MG63 (cell line): ENCODE data around the gene ZNF615. TPM values are rescaled to one million over a fixed set of nuclear protein-coding genes. Genes with fewer than 3 reads are reported as not detected.
"Not testable (repeated sequence)": the region's sequence is repeated elsewhere in the genome, so short reads cannot be mapped to it uniquely, and the experiment has no call there.

ENCODE experiments used
- DNase-seq: peaks from one replicate; pipeline ENCODE4 v3.0.0-alpha.2; 2020
- H3K27me3 ChIP-seq: fragments of 250-450 bp; sonication (Bioruptor Pico); 2 replicates; pipeline ENCODE4 v1.5.1; 2020; ENCODE audit warnings: mild to moderate bottlenecking, moderate library complexity
- H3K36me3 ChIP-seq: fragments of 250-450 bp; sonication (Bioruptor Pico); 2 replicates; pipeline ENCODE4 v1.5.1; 2020; ENCODE audit warnings: mild to moderate bottlenecking, moderate library complexity
- H3K4me3 ChIP-seq: fragments of 250-450 bp; sonication (Bioruptor Pico); 2 replicates; pipeline ENCODE4 v1.5.1; 2020; ENCODE audit warnings: mild to moderate bottlenecking, moderate library complexity
- H3K9me3 ChIP-seq: fragments of 250-450 bp; sonication (Bioruptor Pico); 2 replicates; pipeline ENCODE4 v1.5.1; 2020; ENCODE audit warnings: mild to moderate bottlenecking, moderate library complexity
- total RNA-seq: library from RNA; depleted of rRNA; stranded (reverse); fragments of >200 nt; shearing (Covaris generic); gene quantifications from 2 replicates; pipeline ENCODE4 v1.2.3, GENCODE V29; 2014; ENCODE audit warnings: low replicate concordance; rRNA removed

ZNF615 gene
- 5.6 and 8.4 TPM in 2 replicates for total RNA-seq

DNA sequence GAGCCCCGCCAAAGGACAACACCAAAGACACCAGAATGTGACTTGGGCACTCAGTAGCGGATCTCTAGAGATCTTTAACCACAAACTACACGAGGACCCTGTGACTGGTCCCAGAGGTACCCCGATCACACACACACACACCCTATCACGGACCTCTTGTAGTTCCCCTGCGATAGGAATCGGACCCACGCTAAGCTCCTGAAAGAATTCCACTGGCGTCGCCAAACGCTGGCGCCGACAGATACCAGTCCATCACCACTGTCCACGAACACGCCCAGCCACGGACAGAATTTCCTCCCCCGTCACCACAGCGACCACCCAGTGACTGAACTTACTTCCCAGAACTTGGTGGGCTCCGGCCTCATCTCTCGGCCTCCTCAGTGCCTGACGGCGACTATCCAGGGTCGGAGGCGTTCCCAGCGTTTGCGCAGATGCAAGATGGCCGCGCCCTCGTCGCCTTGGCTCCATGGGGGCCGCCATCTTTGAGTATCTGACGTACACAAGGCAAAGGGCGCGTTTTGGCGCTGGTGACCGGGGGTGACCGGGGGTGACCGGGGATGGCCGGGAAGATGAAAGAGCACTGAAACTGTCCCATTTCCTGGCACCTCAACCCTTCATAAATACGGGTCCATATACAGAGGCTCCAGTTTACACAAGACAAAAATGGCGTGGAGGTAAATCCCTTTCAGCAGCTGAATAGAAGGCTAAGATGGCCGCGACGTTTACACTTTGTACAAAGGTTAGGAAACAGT, at the start of gene ZNF615:
Gene ZNF615, minus strand, starts transcription at position 406 of the 752 bp plus-strand sequence. CDS start 4,500 bp downstream, outside the sequence.
- H3K4me3 ChIP-seq = peak within 1 kb of the TSS; percentile 88
- H3K27me3 ChIP-seq = no peaks in the 10 kb centered on the region
- peaks cover 22% of the 10 kb centered on the region for H3K9me3 ChIP-seq
- peaks cover 9% of the 10 kb centered on the region for H3K36me3 ChIP-seq
- peak; percentile 85 for DNase-seq

DNA sequence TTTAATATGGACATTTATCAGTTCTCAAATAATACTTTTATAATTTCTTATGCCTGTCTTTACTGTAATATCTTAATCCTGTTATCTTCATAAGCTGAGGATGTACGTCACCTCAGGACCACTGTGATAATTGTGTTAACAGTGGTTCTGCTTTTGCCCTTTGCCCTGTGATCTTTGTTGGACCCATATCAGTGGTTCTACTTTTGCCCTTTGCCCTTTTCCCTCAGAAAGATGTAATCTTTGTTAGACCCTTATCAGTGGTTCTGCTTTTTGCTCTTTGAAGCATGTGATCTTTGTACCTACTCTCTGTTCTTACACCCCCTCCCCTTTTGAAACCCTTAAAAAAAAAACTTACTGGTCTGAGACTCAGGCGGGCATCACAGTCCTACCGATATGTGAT, 48.5 kb upstream of the ZNF615 start:
- H3K4me3 ChIP-seq, H3K27me3 ChIP-seq: not testable (repeated sequence)

DNA sequence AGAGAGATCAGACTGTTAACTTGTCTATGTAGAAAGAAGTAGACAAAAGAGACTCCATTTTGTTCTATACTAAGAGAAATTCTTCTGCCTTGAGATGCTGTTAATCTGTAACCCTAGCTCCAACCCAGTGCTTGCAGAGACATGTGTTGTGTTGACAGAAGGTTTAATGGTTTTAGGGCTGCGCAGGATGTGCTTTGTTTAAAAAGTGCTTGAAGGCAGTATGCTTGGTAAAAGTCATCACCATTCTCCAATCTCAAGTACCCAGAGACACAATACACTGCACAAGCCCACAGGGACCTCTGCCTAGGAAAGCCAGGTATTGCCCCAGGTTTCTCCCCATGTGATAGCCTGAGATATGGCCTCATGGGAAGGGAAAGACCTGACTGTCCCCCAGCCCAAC, 43.7 kb upstream of the ZNF615 start:
- DNase-seq, H3K4me3 ChIP-seq, H3K27me3 ChIP-seq: not testable (repeated sequence)
- H3K36me3 ChIP-seq = peaks cover 38% of the 10 kb centered on the region
- peaks cover 35% of the 10 kb centered on the region for H3K9me3 ChIP-seq

More for the DNA sequence above, 48.5 kb upstream of the ZNF615 start:
- Histone ChIP-seq H3K36me3 (peaks cover 27% of the 10 kb centered on the region), H3K9me3 (peaks cover 42% of the 10 kb centered on the region)
- DNase-seq = not testable (repeated sequence)

DNA sequence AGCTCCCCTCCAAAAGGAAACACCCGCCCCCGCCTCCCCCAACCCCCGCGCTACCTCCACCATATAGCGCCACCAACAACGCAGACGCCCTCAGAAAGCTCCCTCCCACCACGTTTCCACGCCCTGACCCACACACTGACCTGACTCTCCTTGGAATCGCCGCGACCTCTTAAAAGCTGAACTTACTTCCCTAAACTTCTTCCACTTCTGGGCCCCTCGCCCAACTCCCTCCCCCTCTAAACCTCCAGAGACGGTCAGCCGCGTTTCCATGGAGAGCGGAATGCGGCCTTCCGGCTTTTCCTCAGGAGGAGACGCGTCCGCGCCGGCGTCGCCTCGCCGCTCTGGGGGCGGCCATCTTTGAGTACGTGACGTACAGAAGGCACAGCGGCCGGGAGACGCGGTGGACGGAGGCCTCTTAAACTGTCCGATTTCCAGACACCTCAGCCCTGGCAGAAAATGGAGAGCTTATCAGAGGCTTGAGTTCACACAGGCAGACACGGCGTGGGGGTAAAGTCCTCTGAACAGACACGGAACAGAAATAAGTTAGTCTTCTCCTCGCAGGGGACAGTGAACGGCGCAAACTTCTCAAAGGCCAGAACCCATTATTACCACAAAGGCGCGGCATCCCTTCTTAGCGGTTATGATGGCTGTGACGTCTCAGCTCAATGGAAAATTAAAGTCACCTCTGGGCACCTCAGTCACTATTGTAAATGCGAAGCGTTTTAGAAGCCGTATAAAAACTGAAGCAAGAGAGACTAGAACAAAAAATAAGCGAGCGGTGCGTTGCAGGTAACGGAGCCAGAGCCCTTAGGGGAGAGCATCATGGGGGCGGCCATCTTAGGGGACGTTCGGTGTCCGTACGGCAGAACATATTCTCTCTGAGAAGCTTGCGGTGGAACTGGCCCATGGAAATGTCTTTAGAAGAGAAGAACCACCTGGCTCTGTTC, 40.8 kb upstream of the ZNF615 start, which contains the start of gene ZNF432:
Gene ZNF432, minus strand, starts transcription at position 284 of the 947 bp plus-strand sequence. CDS start 1,970 bp downstream, outside the sequence.
- peak; percentile 72 for DNase-seq
- Histone ChIP-seq H3K4me3 (peak within 1 kb of the TSS; percentile 45), H3K36me3 (peaks cover 60% of the 10 kb centered on the region), H3K27me3 (no peaks in the 10 kb centered on the region), H3K9me3 (peaks cover 27% of the 10 kb centered on the region)

DNA sequence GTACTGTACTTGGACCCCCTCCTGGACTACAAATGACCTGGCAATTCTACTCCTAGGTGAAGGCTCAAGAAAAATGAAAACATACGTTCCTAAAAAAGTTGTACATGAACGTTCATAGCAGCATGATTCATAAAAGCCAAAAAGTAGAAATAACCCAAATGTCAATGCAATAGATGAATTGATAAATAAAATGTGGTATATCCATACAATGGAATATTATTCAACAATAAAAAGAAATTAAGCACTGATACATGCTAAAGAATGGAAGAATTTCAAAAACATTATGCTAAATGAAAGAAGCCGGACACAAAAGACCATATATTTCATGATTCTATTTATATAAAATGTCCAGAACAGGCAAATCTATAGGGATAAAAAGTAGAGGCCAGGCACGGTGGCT, 31.2 kb upstream of the ZNF615 start:
- Histone ChIP-seq H3K4me3 (no peak overlapping the region), H3K36me3 (peaks cover 89% of the 10 kb centered on the region), H3K27me3 (no peaks in the 10 kb centered on the region), H3K9me3 (peaks cover 39% of the 10 kb centered on the region)
- no peak for DNase-seq

DNA sequence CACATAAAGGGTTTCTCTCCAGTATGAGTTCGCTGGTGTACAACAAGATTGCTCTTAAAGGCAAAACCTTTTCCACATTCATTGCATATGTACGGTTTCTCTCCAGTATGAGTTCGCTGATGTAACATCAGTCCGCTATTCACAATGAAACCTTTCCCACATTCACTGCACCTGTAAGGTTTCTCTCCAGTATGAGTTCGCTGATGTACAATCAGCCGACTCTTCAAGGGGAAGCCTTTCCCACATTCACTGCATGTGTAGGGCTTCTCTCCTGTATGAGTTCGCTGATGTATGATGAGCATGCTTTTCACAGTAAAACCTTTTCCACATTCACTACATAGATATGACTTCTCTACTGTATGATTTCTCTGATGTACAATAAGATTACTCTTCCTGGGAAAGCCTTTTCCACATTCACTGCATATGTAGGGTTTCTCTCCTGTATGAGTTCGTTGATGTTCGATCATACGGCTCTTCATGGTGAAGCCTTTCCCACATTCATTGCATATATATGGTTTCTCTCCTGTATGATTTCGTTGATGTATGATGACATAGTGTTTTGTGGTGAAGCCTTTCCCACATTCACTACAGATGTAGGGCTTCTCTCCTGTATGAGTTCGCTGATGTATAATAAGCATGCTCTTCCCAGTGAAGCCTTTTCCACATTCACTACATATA, 26.2 kb upstream of the ZNF615 start:
- Histone ChIP-seq H3K9me3 (peaks cover 70% of the 10 kb centered on the region), H3K27me3 (no peaks in the 10 kb centered on the region), H3K36me3 (peaks cover 86% of the 10 kb centered on the region), H3K4me3 (no peak overlapping the region)
- no peak for DNase-seq

DNA sequence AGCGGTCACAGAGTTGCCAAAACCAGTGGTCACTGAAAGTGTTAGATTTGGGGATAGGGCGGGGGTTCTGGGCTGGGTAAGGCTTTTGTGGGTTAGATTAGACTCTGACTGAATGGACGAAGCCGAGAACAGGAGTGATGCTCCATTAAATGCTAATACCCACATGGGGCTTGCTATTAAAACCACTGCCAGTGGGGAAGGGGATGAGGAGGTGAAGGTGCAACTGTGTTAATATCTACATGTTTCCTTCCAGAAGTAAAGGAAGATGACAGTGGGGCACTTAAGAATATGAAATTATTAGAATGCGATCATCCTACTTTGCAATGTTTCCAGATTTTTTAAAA, 20.7 kb upstream of the ZNF615 start:
- Histone ChIP-seq H3K4me3 (peak overlapping the region; percentile 82), H3K9me3 (peaks cover 39% of the 10 kb centered on the region), H3K27me3 (no peaks in the 10 kb centered on the region), H3K36me3 (peaks cover 61% of the 10 kb centered on the region)
- no peak for DNase-seq

DNA sequence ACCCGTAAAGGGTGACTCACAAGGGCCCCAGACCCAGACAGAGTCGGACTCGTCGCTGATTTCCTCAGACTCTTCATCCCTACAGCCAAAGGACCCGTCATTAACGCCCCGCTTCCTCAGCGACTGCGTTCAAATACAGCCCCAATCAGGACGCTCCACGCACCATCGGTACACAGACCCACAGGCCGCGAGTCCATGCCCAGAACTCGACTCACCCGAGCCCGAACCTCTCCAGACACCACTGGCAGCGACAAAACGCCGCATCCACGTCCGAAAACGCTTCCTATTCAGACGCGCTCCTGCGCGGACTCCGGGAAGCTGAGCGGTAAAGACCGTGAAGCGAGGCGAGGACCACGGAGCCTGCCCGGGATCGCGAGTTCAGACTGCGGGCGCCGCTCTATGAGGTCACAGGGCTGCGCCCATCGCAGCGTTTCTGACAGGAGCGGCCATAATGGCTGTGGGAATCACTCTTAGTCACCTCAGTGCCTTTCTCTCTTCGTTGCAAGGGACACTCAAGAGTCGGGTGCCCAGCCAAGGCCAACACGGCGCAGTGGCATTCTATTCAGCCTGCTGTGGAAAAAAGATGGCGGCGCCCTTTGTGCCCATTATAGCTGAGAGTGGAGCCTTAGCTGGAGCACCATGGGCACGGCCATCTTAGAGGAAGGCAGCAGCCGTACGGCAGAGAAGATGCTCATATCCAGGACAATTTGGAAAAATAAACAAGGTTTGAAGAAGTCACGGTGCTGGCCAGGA, 20.2 kb upstream of the ZNF615 start, which contains the start of gene ZNF614:
Gene ZNF614, minus strand, starts transcription at position 353 of the 753 bp plus-strand sequence. CDS start 2,634 bp downstream, outside the sequence.
- Histone ChIP-seq H3K36me3 (peaks cover 61% of the 10 kb centered on the region), H3K4me3 (peak within 1 kb of the TSS; percentile 82), H3K9me3 (peaks cover 37% of the 10 kb centered on the region), H3K27me3 (no peaks in the 10 kb centered on the region)
- DNase-seq = peak; percentile 88

DNA sequence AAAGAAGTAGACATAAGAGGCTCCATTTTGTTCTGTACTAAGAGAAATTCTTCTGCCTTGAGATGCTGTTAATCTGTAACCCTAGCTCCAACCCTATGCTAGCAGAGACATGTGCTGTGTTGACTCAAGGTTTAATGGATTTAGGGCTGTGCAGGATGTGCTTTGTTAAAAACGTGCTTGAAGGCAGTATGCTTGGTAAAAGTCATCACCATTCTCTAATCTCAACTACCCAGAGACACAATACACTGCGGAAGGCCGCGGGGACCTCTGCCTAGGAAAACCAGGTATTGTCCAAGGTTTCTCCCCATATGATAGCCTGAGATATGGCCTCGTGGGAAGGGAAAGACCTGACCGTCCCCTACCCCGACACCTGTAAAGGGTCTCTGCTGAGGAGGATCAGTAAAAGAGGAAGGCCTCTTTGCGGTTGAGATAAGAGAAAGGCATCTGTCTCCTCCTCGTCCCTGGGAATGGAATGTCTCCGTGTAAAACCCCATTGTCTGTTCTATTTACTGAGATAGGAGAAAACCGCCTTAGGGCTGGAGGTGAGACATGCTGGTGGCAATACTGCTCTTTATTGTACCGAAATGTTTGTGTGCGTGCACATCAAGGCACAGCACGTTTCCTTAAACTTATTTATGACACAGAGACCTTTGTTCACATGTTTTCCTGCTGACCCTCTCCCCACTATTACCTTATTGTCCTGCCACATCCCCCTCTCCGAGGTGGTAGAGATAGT, 18.4 kb upstream of the ZNF615 start:
- DNase-seq, H3K4me3 ChIP-seq, H3K27me3 ChIP-seq: not testable (repeated sequence)
- Histone ChIP-seq H3K9me3 (peaks cover 26% of the 10 kb centered on the region), H3K36me3 (peaks cover 46% of the 10 kb centered on the region)

DNA sequence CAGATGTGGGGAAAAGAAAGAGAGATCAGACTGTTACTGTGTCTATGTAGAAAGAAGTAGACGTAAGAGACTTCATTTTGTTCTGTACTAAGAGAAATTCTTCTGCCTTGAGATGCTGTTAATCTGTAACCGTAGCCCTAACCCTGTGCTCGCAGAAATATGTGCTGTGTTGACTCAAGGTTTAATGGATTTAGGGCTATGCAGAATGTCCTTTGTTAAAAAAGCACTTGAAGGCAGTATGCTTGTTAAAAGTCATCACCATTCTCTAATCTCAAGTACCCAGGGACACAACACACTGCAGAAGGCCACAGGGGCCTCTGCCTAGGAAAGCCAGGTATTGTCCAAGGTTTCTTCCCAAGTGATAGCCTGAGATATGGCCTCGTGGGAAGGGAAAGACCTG, 16.5 kb upstream of the ZNF615 start:
- peaks cover 56% of the 10 kb centered on the region for H3K36me3 ChIP-seq
- not testable (repeated sequence) for DNase-seq, H3K4me3 ChIP-seq, H3K27me3 ChIP-seq
- peaks cover 21% of the 10 kb centered on the region for H3K9me3 ChIP-seq

DNA sequence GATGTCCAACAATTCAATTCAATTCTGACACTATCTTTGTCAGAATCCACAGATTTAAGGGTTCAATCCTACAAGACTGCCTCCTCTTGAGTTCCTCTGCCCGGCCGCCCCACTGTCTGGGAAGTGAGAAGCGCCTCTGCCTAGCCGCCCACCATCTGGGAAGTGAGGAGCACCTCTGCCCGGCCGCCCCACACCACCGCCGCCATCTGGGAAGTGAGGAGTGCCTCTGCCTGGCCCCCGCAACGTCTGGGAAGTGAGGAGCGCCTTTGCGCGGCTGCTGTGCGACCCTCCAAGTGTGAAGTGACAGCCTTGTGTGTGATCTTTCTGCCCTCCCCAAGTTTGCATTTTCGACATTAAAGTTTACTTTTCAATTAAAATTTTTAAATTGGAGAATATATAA, 14.2 kb upstream of the ZNF615 start:
- H3K36me3 ChIP-seq = peaks cover 75% of the 10 kb centered on the region
- H3K27me3 ChIP-seq = no peaks in the 10 kb centered on the region
- H3K9me3 ChIP-seq = peaks cover 28% of the 10 kb centered on the region
- H3K4me3 ChIP-seq = no peak overlapping the region
- no peak for DNase-seq

DNA sequence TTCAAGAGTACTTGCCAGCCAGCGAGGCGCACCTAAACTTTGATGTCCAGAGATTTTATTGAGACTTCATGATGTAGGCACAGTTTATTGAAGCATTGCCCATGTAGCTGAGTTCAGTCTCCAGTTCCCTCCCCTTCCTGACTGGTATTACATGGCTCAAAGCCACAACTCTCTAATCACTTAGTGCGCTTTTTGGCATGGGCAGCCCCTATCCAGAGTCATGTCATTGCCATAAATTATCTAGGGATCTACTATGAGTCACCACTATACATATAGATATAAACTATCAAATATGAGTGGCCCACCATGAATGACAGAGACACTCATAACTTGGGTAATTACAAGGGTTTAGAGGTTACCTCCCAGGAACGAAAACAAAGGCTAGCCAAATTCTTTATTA, 12.5 kb upstream of the ZNF615 start:
- Histone ChIP-seq H3K27me3 (no peaks in the 10 kb centered on the region), H3K9me3 (peaks cover 29% of the 10 kb centered on the region), H3K4me3 (no peak overlapping the region), H3K36me3 (peaks cover 81% of the 10 kb centered on the region)
- DNase-seq = no peak

DNA sequence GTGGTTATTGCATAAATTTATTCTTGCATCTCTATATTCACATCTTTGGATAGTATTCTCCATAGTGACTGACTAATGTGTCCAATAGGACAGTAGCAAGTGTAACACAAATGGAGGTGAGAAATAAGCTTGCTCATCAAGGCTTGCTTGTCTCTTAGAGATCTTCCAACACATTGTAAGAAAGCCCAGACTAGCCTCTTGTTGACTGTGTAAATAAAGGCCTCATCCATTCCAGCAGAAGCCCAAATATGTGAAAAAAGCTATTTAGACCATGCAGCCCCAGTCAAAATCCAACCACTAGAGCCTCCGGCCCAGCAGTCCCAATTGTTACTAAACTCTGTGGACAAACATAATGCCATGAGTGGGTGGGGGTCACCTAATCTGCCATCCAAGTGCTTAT, 2.7 kb upstream of the ZNF615 start:
- no peaks in the 10 kb centered on the region for H3K27me3 ChIP-seq
- peaks cover 19% of the 10 kb centered on the region for H3K9me3 ChIP-seq
- H3K36me3 ChIP-seq = peaks cover 11% of the 10 kb centered on the region
- no peak overlapping the region for H3K4me3 ChIP-seq
- DNase-seq = no peak

DNA sequence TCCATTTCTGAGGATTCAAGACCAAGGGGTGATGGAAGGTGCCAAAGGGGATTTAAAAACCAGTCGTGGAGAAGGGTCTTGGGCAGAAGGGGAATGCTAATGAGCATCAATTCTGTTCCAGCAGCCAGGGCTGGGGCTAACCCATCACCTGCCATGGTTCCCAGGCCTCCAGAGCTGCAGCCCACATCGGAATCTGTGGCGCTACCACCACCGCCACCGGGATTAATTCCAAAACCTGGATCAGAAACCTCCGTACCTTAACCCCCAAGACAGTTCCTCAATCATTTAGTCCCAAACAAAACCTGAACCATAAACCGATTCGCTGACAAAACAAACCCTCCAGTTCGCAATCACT, 583 bp downstream of the ZNF615 start:
- Histone ChIP-seq H3K9me3 (peaks cover 23% of the 10 kb centered on the region), H3K36me3 (peaks cover 5% of the 10 kb centered on the region), H3K27me3 (no peaks in the 10 kb centered on the region), H3K4me3 (peak overlapping the region; percentile 88)
- DNase-seq = no peak

DNA sequence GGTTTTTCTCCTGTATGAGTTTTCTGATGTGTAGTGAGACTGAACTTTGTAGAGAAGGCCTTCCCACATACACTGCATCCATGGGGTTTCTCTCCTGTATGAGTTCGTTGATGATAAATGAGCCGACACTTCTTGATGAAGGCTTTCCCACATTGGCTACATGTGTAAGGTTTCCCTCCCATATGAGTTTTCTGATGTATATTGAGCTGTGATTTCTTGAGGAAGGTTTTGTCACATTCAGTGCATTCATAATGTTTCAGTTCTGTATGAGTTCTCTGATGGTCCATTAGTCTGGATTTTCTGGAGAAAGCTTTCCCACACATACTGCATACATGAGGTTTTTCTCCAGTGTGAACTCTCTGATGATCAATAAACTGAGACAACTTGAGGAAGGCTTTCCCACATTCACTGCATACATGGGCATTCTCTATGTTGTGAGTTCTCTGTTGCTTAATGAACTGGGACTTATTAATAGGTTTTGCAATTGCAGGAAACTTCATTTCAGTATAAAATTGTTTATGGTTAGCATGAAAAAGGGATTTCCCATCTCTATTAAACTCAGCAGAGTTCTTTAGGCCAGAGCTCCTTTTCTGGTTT, 13.9 kb downstream of the ZNF615 start:
- Histone ChIP-seq H3K36me3 (peaks cover 56% of the 10 kb centered on the region), H3K9me3 (peaks cover 50% of the 10 kb centered on the region), H3K4me3 (no peak overlapping the region), H3K27me3 (no peaks in the 10 kb centered on the region)
- DNase-seq = no peak
